ENCODE results near the gene AGFG1.

GRCh38 chr2:227477291-227477690, 5.3 kb downstream of the AGFG1 start:
- TF ChIP-seq POLR2A (IDR thresholded peaks at IDR 0.05), result no peak
- no peak for TF ChIP-seq CTCF (IDR thresholded peaks at IDR 0.05)
